Measurements from ENCODE around the gene MPO.

Gene MPO

DNA sequence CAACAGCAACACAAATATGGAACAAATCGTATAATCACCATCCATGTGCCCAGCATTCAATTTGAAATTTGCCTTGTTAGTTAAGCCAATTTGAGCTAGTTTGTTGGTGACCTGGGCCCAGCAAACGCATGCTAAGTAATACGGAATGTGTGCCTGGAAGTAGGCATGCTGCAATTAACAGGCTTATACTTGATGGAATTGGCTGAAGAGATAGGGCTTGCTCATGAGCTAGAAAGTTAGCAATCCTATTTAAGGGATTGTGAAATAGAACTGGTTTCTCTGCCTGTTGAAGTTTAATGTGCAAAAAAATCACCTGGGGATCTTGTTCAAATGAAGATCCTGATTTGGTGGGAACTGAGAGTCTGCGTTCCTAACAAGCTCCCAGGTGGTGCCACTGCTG is 50.9 kb downstream of the MPO start:
- TF ChIP-seq, protein P1, sequence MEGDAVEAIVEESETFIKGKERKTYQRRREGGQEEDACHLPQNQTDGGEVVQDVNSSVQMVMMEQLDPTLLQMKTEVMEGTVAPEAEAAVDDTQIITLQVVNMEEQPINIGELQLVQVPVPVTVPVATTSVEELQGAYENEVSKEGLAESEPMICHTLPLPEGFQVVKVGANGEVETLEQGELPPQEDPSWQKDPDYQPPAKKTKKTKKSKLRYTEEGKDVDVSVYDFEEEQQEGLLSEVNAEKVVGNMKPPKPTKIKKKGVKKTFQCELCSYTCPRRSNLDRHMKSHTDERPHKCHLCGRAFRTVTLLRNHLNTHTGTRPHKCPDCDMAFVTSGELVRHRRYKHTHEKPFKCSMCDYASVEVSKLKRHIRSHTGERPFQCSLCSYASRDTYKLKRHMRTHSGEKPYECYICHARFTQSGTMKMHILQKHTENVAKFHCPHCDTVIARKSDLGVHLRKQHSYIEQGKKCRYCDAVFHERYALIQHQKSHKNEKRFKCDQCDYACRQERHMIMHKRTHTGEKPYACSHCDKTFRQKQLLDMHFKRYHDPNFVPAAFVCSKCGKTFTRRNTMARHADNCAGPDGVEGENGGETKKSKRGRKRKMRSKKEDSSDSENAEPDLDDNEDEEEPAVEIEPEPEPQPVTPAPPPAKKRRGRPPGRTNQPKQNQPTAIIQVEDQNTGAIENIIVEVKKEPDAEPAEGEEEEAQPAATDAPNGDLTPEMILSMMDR (IDR thresholded peaks at IDR 0.05; ENCODE audit: control insufficient read depth, extremely low read depth, insufficient read depth), result no peak
- H3K4me3 ChIP-seq (ENCODE audit: low read depth, low read length), result no peak overlapping the region
- no peak for DNase-seq (ENCODE audit: low read depth)

DNA sequence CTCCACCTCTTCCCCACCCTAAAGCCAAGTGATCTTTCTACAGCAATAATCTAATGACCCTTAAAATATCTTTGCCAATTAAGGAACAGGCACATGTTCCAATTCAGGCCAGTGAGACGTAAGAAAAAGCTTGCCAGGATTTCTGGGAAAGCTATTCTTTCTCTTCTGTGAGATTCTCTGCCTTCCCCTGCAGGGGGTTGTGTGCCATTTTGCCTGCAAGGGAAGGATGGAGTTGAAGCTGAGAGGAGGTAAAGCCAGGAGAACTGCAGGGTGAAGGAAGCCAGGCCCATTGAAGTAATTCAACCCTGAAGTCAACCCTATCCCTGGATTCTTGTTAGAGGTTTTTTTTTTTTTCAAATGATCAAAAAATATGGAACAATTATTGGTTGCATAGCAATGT is 51.4 kb downstream of the MPO start:
- TF ChIP-seq, protein P1 (IDR thresholded peaks at IDR 0.05; ENCODE audit: control insufficient read depth, extremely low read depth, insufficient read depth), result no peak

DNA sequence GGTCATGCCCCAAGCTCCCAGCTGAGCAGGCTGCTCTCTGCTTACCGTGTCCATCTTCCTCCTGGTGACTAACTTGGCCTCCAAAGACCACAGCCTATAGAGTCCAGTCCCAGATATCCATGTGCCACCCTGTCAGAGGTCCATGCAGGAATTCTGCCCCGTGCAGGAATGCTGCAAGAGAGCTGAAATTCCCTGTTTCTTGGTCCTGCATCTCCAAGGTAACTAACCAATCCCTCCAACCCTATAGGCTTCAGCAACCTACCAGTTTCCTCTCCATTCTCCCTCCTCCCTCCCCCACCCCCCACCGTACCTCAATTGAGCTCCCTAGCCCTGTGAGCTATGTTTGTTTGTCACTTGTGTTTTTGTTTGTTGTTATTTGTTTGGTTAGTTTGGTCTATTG is 52.1 kb downstream of the MPO start:
- H3K4me3 ChIP-seq (ENCODE audit: low read depth, low read length), result no peak overlapping the region
- DNase-seq (ENCODE audit: low read depth), result no peak
- TF ChIP-seq, protein P1 (IDR thresholded peaks at IDR 0.05; ENCODE audit: control insufficient read depth, extremely low read depth, insufficient read depth), result no peak

More for the DNA sequence above, 51.4 kb downstream of the MPO start:
- no peak for DNase-seq (ENCODE audit: low read depth)
- H3K4me3 ChIP-seq (ENCODE audit: low read depth, low read length), result no peak overlapping the region

DNA sequence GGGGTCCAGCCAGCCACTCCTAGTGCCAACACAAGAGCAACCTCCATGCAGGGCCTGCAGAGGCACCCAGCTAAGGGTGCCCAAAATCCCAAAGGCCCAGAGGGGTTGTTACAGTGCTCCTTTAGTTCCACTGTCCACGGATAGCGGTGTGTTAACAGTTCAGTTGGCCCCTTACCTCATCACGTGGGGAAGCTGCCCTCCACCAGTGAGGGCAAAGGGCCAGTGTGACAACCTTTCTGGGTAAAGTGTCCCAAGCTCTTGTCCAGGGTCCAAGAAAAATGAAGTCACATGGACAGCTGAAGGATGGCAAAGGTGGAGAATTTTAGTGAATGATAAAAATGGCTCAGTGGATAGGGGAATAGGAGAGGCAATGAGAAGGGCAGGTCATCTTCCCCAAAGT is 53.0 kb downstream of the MPO start:
- TF ChIP-seq, protein P1 (IDR thresholded peaks at IDR 0.05; ENCODE audit: control insufficient read depth, extremely low read depth, insufficient read depth), result no peak
- no peak for DNase-seq (ENCODE audit: low read depth)
- no peak overlapping the region for H3K4me3 ChIP-seq (ENCODE audit: low read depth, low read length)

DNA sequence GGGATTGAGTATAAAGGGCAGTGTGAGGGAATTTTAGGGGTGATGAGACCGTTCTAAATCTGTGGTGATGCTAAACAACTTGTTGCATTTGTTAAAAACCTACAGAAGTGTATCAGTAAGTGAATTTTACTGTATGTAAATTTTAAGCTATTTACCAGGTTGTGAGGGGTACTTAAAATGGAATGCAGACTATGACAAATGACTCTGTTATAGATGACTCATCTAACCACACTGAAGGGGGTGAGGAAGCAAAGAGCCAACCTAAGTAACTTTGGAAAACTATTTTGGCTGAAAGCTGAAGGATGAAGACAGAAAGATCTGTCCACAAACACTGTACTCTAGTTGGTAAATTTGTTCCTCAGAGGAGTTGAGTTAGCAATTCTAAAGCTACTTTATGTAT is 56.4 kb downstream of the MPO start:
- TF ChIP-seq, protein P1 (IDR thresholded peaks at IDR 0.05; ENCODE audit: control insufficient read depth, extremely low read depth, insufficient read depth), result no peak
- DNase-seq (ENCODE audit: low read depth), result no peak
- no peak overlapping the region for H3K4me3 ChIP-seq (ENCODE audit: low read depth, low read length)
